ENCODE measurements around the gene SRP72. TPM values are rescaled to one million over a fixed set of nuclear protein-coding genes. Genes with fewer than 3 reads are reported as not detected.

Gene SRP72
- total RNA-seq, 1 experiment from 2014 or later = 92.4 TPM

GRCh38 chr4:56550642-56551041 lies 83.2 kb downstream of the SRP72 start:
- no peaks in the 10 kb centered on the region for H3K36me3 ChIP-seq (ENCODE audit: low read depth)
- no peaks in the 10 kb centered on the region for H4K20me1 ChIP-seq (ENCODE audit: insufficient read depth)
- no peaks in the 10 kb centered on the region for H3K79me2 ChIP-seq (ENCODE audit: low read depth)
- no peak overlapping the region for H3K4me2 ChIP-seq
- H3K9me3 ChIP-seq (ENCODE audit: insufficient read depth, low read depth) = no peaks in the 10 kb centered on the region
- H3K4me3 ChIP-seq = no peak overlapping the region
- BruUV-seq (replicated peaks) = no TSS peak
- no peaks in the 10 kb centered on the region for H3K4me1 ChIP-seq (replicated peaks; ENCODE audit: insufficient read depth)
- intact Hi-C loops (cut with micrococcal nuclease; ENCODE audit: unreplicated experiment) = no loop called here
- no peaks in the 10 kb centered on the region for H3K27me3 ChIP-seq (ENCODE audit: insufficient read depth, low read depth)
- H3K9me2 ChIP-seq (ENCODE audit: insufficient read depth) = no peaks in the 10 kb centered on the region
- H3F3A ChIP-seq (ENCODE audit: insufficient read depth, low read depth) = no peaks in the 10 kb centered on the region
- H2AFZ ChIP-seq = no peak overlapping the region
- no peak for DNase-seq
- no peak for TF ChIP-seq EZH2 (IDR thresholded peaks at IDR 0.05; ENCODE audit: low read depth)
- TF ChIP-seq CTCF (conservative IDR thresholded peaks at IDR 0.05) = no peak
- ChIA-PET POLR2A (ENCODE audit: unreplicated experiment) (no interaction called here), CTCF (no interaction called here)
- no peak overlapping the region for H3K27ac ChIP-seq

- POLR2A ChIA-PET (ENCODE audit: unreplicated experiment) = no interaction called here
These were observed 84.1 kb downstream of the SRP72 start for GRCh38 chr4:56551516-56551915.

GRCh38 chr4:56552273-56552672 lies 84.9 kb downstream of the SRP72 start:
- no TSS peak for BruUV-seq (replicated peaks)
- no peaks in the 10 kb centered on the region for H3F3A ChIP-seq (ENCODE audit: insufficient read depth, low read depth)
- no peaks in the 10 kb centered on the region for H3K9me3 ChIP-seq (ENCODE audit: insufficient read depth, low read depth)
- intact Hi-C loops (cut with micrococcal nuclease; ENCODE audit: unreplicated experiment) = no loop called here
- TF ChIP-seq CTCF (conservative IDR thresholded peaks at IDR 0.05) = no peak
- H3K27me3 ChIP-seq (ENCODE audit: insufficient read depth, low read depth) = no peaks in the 10 kb centered on the region
- no peak for DNase-seq
- H3K4me3 ChIP-seq = no peak overlapping the region
- H3K79me2 ChIP-seq (ENCODE audit: low read depth) = no peaks in the 10 kb centered on the region
- H3K4me1 ChIP-seq (replicated peaks; ENCODE audit: insufficient read depth) = no peaks in the 10 kb centered on the region
- ChIA-PET POLR2A (ENCODE audit: unreplicated experiment) (interaction anchor here (0.6 kb wide), 1 partner anchor 89 kb away, joined by 4 read pairs; no protein-coding TSS in a partner anchor), CTCF (no interaction called here)
- H2AFZ ChIP-seq = no peak overlapping the region
- no peak overlapping the region for H3K4me2 ChIP-seq
- no peaks in the 10 kb centered on the region for H3K36me3 ChIP-seq (ENCODE audit: low read depth)
- no peaks in the 10 kb centered on the region for H3K9me2 ChIP-seq (ENCODE audit: insufficient read depth)
- H4K20me1 ChIP-seq (ENCODE audit: insufficient read depth) = no peaks in the 10 kb centered on the region
- H3K27ac ChIP-seq = no peak overlapping the region

More at GRCh38 chr4:56551516-56551915, 84.1 kb downstream of the SRP72 start:
- Histone ChIP-seq H3K9me3 (ENCODE audit: insufficient read depth, low read depth) (no peaks in the 10 kb centered on the region), H3F3A (ENCODE audit: insufficient read depth, low read depth) (no peaks in the 10 kb centered on the region), H4K20me1 (ENCODE audit: insufficient read depth) (no peaks in the 10 kb centered on the region), H3K4me3 (no peak overlapping the region), H3K4me1 (replicated peaks; ENCODE audit: insufficient read depth) (no peaks in the 10 kb centered on the region), H3K79me2 (ENCODE audit: low read depth) (no peaks in the 10 kb centered on the region), H3K27ac (no peak overlapping the region), H3K27me3 (ENCODE audit: insufficient read depth, low read depth) (no peaks in the 10 kb centered on the region), H3K9me2 (ENCODE audit: insufficient read depth) (no peaks in the 10 kb centered on the region), H3K36me3 (ENCODE audit: low read depth) (no peaks in the 10 kb centered on the region), H3K4me2 (no peak overlapping the region), H2AFZ (no peak overlapping the region)
- TF ChIP-seq CTCF (conservative IDR thresholded peaks at IDR 0.05) (no peak), EZH2 (IDR thresholded peaks at IDR 0.05; ENCODE audit: low read depth) (no peak)
- no peak for DNase-seq
- no TSS peak for BruUV-seq (replicated peaks)
- intact Hi-C loops (cut with micrococcal nuclease; ENCODE audit: unreplicated experiment) = no loop called here
- CTCF ChIA-PET = no interaction called here

Other genes starting within 250 kb of the SRP72 start
- 10.2 and 11.5 TPM in 2 replicates for gene AASDH, start 80.1 kb upstream of the SRP72 start, total RNA-seq (2021)
- 21.3 and 22.5 TPM in 2 replicates for gene PPAT, start 32.0 kb upstream of the SRP72 start, total RNA-seq (2021)
- gene PAICS, start 31.4 kb upstream of the SRP72 start, total RNA-seq (2021) = 78.6 and 106 TPM in 2 replicates
- not detected in 2 replicates for gene ARL9, start 38.2 kb downstream of the SRP72 start, total RNA-seq (2021)
- 0.98 and 1.0 TPM in 2 replicates for gene HOPX, start 213.7 kb downstream of the SRP72 start, total RNA-seq (2021)

Data from PC-9 (cell line).